WTC11 (cell line): ENCODE results near the gene LIN28A. TPM values are rescaled to one million over a fixed set of nuclear protein-coding genes. Genes with fewer than 3 reads are reported as not detected.

Source experiments
- ESRRA ChIP-seq: sonication (generic); formaldehyde crosslinking; IDR thresholded peaks from 2 replicates; pipeline ENCODE4 v1.8.1; 2022; ENCODE audit warnings: mild to moderate bottlenecking, missing genetic modification reagents, borderline replicate concordance
- FOXJ3 ChIP-seq: sonication (generic); formaldehyde crosslinking; IDR thresholded peaks from 2 replicates; pipeline ENCODE4 v1.9.0; 2021; ENCODE audit warnings: missing genetic modification reagents, mild to moderate bottlenecking, borderline replicate concordance
- GABPB1 ChIP-seq: sonication (generic); formaldehyde crosslinking; IDR thresholded peaks from 2 replicates; pipeline ENCODE4 v1.8.1; 2023; ENCODE audit warnings: mild to moderate bottlenecking, missing genetic modification reagents
- HMGXB4 ChIP-seq: sonication (generic); formaldehyde crosslinking; IDR thresholded peaks from 2 replicates; pipeline ENCODE4 v1.8.1; 2023; ENCODE audit warnings: mild to moderate bottlenecking, moderate library complexity, missing genetic modification reagents
- IRF2 ChIP-seq: sonication (generic); formaldehyde crosslinking; IDR thresholded peaks from 2 replicates; pipeline ENCODE4 v1.8.0; 2022; ENCODE audit warnings: low read depth, missing genetic modification reagents, borderline replicate concordance
- NFE2L1 ChIP-seq: sonication (generic); formaldehyde crosslinking; IDR thresholded peaks from 2 replicates; pipeline ENCODE4 v1.8.1; 2023; ENCODE audit warnings: missing genetic modification reagents
- NR2C2 ChIP-seq: sonication (generic); formaldehyde crosslinking; IDR thresholded peaks from 2 replicates; pipeline ENCODE4 v1.8.0; 2022; ENCODE audit warnings: mild to moderate bottlenecking, missing genetic modification reagents
- SMAD4 ChIP-seq: sonication (generic); formaldehyde crosslinking; IDR thresholded peaks from 2 replicates; pipeline ENCODE4 v1.8.0; 2022; ENCODE audit warnings: mild to moderate bottlenecking, missing genetic modification reagents
- SP1 ChIP-seq: sonication (generic); formaldehyde crosslinking; conservative IDR thresholded peaks from 2 replicates; pipeline ENCODE4 v1.8.1; 2022; ENCODE audit warnings: missing genetic modification reagents
- USF1 ChIP-seq: sonication (generic); formaldehyde crosslinking; IDR thresholded peaks from 2 replicates; pipeline ENCODE4 v1.8.0; 2022; ENCODE audit warnings: mild to moderate bottlenecking, missing genetic modification reagents
- ZMAT4 ChIP-seq: fragments of 250-450 bp; sonication (Bioruptor Pico); IDR thresholded peaks from 2 replicates; pipeline ENCODE4 v1.9.0; 2021; ENCODE audit warnings: mild to moderate bottlenecking
- ZNF121 ChIP-seq: sonication (generic); formaldehyde crosslinking; IDR thresholded peaks from 2 replicates; pipeline ENCODE4 v1.8.0; 2023; ENCODE audit warnings: missing genetic modification reagents
- ZNF232 ChIP-seq: sonication (generic); formaldehyde crosslinking; IDR thresholded peaks from 2 replicates; pipeline ENCODE4 v1.8.0; 2022; ENCODE audit warnings: mild to moderate bottlenecking, missing genetic modification reagents
- ZNF416 ChIP-seq: fragments of 250-450 bp; sonication (Bioruptor Pico); IDR thresholded peaks from 2 replicates; pipeline ENCODE4 v1.9.0; 2021; ENCODE audit warnings: mild to moderate bottlenecking, inconsistent platforms
- ZNF532 ChIP-seq: fragments of 250-450 bp; sonication (Bioruptor Pico); IDR thresholded peaks from 2 replicates; pipeline ENCODE4 v1.9.0; 2021; ENCODE audit warnings: mild to moderate bottlenecking, borderline replicate concordance
- total RNA-seq: library from RNA; stranded (reverse); gene quantifications from 3 replicates; pipeline ENCODE4 v1.2.3, GENCODE V29; 2021
- TF ChIP-seq, protein P1 (sequence below): sonication (generic); formaldehyde crosslinking; conservative IDR thresholded peaks from 2 replicates; pipeline ENCODE4 v1.8.1; 2023; ENCODE audit warnings: mild to moderate bottlenecking, low read depth, missing genetic modification reagents, moderate library complexity
- TF ChIP-seq, protein P2 (sequence below): fragments of 200-600 bp; IDR thresholded peaks from 2 replicates; pipeline ENCODE4 v1.8.0; 2022; ENCODE audit warnings: antibody characterized with exemption
- TF ChIP-seq, protein P3 (sequence below): sonication (generic); formaldehyde crosslinking; IDR thresholded peaks from 2 replicates; pipeline ENCODE4 v1.8.0; 2023; ENCODE audit warnings: missing genetic modification reagents, mild to moderate bottlenecking, borderline replicate concordance
- TF ChIP-seq, protein P4 (sequence below): fragments of 250-450 bp; sonication (Bioruptor Pico); IDR thresholded peaks from 2 replicates; pipeline ENCODE4 v1.9.0; 2021; ENCODE audit warnings: mild to moderate bottlenecking

LIN28A gene
- total RNA-seq, 1 experiment from 2014 or later = 1,251 TPM

GRCh38 chr1:26412180-26412840 lies 1.7 kb downstream of the LIN28A start (continued):
- TF ChIP-seq ZNF532 (CRISPR knock-in tag) = no peak
- TF ChIP-seq, protein P1, sequence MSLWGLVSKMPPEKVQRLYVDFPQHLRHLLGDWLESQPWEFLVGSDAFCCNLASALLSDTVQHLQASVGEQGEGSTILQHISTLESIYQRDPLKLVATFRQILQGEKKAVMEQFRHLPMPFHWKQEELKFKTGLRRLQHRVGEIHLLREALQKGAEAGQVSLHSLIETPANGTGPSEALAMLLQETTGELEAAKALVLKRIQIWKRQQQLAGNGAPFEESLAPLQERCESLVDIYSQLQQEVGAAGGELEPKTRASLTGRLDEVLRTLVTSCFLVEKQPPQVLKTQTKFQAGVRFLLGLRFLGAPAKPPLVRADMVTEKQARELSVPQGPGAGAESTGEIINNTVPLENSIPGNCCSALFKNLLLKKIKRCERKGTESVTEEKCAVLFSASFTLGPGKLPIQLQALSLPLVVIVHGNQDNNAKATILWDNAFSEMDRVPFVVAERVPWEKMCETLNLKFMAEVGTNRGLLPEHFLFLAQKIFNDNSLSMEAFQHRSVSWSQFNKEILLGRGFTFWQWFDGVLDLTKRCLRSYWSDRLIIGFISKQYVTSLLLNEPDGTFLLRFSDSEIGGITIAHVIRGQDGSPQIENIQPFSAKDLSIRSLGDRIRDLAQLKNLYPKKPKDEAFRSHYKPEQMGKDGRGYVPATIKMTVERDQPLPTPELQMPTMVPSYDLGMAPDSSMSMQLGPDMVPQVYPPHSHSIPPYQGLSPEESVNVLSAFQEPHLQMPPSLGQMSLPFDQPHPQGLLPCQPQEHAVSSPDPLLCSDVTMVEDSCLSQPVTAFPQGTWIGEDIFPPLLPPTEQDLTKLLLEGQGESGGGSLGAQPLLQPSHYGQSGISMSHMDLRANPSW (CRISPR knock-in tag) = no peak
- no peak for TF ChIP-seq HMGXB4 (CRISPR knock-in tag)
- no peak for TF ChIP-seq FOXJ3 (CRISPR knock-in tag)
- no peak for TF ChIP-seq GABPB1 (CRISPR knock-in tag)
- TF ChIP-seq, protein P2, sequence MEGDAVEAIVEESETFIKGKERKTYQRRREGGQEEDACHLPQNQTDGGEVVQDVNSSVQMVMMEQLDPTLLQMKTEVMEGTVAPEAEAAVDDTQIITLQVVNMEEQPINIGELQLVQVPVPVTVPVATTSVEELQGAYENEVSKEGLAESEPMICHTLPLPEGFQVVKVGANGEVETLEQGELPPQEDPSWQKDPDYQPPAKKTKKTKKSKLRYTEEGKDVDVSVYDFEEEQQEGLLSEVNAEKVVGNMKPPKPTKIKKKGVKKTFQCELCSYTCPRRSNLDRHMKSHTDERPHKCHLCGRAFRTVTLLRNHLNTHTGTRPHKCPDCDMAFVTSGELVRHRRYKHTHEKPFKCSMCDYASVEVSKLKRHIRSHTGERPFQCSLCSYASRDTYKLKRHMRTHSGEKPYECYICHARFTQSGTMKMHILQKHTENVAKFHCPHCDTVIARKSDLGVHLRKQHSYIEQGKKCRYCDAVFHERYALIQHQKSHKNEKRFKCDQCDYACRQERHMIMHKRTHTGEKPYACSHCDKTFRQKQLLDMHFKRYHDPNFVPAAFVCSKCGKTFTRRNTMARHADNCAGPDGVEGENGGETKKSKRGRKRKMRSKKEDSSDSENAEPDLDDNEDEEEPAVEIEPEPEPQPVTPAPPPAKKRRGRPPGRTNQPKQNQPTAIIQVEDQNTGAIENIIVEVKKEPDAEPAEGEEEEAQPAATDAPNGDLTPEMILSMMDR = no peak
- TF ChIP-seq SP1 (CRISPR knock-in tag) = peak; percentile 64
- TF ChIP-seq ZMAT4 (CRISPR knock-in tag) = no peak
- TF ChIP-seq NFE2L1 (CRISPR knock-in tag) = peak; percentile 83
- TF ChIP-seq IRF2 (CRISPR knock-in tag) = no peak
- no peak for TF ChIP-seq ZNF232 (CRISPR knock-in tag)
- peak; percentile 46; the same call in 1 of the 2 replicates for TF ChIP-seq USF1 (CRISPR knock-in tag)
- no peak for TF ChIP-seq ESRRA (CRISPR knock-in tag)
- TF ChIP-seq ZNF416 (CRISPR knock-in tag) = no peak
- TF ChIP-seq, protein P3, sequence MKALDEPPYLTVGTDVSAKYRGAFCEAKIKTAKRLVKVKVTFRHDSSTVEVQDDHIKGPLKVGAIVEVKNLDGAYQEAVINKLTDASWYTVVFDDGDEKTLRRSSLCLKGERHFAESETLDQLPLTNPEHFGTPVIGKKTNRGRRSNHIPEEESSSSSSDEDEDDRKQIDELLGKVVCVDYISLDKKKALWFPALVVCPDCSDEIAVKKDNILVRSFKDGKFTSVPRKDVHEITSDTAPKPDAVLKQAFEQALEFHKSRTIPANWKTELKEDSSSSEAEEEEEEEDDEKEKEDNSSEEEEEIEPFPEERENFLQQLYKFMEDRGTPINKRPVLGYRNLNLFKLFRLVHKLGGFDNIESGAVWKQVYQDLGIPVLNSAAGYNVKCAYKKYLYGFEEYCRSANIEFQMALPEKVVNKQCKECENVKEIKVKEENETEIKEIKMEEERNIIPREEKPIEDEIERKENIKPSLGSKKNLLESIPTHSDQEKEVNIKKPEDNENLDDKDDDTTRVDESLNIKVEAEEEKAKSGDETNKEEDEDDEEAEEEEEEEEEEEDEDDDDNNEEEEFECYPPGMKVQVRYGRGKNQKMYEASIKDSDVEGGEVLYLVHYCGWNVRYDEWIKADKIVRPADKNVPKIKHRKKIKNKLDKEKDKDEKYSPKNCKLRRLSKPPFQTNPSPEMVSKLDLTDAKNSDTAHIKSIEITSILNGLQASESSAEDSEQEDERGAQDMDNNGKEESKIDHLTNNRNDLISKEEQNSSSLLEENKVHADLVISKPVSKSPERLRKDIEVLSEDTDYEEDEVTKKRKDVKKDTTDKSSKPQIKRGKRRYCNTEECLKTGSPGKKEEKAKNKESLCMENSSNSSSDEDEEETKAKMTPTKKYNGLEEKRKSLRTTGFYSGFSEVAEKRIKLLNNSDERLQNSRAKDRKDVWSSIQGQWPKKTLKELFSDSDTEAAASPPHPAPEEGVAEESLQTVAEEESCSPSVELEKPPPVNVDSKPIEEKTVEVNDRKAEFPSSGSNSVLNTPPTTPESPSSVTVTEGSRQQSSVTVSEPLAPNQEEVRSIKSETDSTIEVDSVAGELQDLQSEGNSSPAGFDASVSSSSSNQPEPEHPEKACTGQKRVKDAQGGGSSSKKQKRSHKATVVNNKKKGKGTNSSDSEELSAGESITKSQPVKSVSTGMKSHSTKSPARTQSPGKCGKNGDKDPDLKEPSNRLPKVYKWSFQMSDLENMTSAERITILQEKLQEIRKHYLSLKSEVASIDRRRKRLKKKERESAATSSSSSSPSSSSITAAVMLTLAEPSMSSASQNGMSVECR (CRISPR knock-in tag) = 0 out of 2 replicates have a peak, but pooled peaks have one; percentile 63
- TF ChIP-seq, protein P4, sequence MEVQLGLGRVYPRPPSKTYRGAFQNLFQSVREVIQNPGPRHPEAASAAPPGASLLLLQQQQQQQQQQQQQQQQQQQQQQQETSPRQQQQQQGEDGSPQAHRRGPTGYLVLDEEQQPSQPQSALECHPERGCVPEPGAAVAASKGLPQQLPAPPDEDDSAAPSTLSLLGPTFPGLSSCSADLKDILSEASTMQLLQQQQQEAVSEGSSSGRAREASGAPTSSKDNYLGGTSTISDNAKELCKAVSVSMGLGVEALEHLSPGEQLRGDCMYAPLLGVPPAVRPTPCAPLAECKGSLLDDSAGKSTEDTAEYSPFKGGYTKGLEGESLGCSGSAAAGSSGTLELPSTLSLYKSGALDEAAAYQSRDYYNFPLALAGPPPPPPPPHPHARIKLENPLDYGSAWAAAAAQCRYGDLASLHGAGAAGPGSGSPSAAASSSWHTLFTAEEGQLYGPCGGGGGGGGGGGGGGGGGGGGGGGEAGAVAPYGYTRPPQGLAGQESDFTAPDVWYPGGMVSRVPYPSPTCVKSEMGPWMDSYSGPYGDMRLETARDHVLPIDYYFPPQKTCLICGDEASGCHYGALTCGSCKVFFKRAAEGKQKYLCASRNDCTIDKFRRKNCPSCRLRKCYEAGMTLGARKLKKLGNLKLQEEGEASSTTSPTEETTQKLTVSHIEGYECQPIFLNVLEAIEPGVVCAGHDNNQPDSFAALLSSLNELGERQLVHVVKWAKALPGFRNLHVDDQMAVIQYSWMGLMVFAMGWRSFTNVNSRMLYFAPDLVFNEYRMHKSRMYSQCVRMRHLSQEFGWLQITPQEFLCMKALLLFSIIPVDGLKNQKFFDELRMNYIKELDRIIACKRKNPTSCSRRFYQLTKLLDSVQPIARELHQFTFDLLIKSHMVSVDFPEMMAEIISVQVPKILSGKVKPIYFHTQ (CRISPR knock-in tag) = no peak
- no peak for TF ChIP-seq NR2C2 (CRISPR knock-in tag)
- TF ChIP-seq ZNF121 = no peak
- TF ChIP-seq SMAD4 (CRISPR knock-in tag) = 0 out of 2 replicates have a peak, but pooled peaks have one; percentile 14
